Measurements from ENCODE around the gene IGF1R.

The IGF1R gene

GRCh38 chr15:98901434-98902072, 253.2 kb downstream of the IGF1R start:
- in situ Hi-C loops (cut with MboI; ENCODE audit: low sequenced_read_pairs): no loop called here

GRCh38 chr15:98902931-98903330, 254.6 kb downstream of the IGF1R start:
- in situ Hi-C loops (cut with MboI; ENCODE audit: low sequenced_read_pairs): no loop called here

- in situ Hi-C loops (cut with MboI; ENCODE audit: low sequenced_read_pairs): no loop called here
These were observed 255.2 kb downstream of the IGF1R start for GRCh38 chr15:98903377-98904018.

GRCh38 chr15:98904544-98904943, 256.2 kb downstream of the IGF1R start:
- in situ Hi-C loops (cut with MboI; ENCODE audit: low sequenced_read_pairs): no loop called here

GRCh38 chr15:98905963-98906711, 257.8 kb downstream of the IGF1R start:
- in situ Hi-C loops (cut with MboI; ENCODE audit: low sequenced_read_pairs): no loop called here

GRCh38 chr15:98906712-98907083, 258.4 kb downstream of the IGF1R start:
- in situ Hi-C loops (cut with MboI; ENCODE audit: low sequenced_read_pairs): no loop called here

GRCh38 chr15:98907927-98908471, 259.7 kb downstream of the IGF1R start:
- in situ Hi-C loops (cut with MboI; ENCODE audit: low sequenced_read_pairs): no loop called here

GRCh38 chr15:98909968-98910885, 261.9 kb downstream of the IGF1R start:
- in situ Hi-C loops (cut with MboI; ENCODE audit: low sequenced_read_pairs): no loop called here

- in situ Hi-C loops (cut with MboI; ENCODE audit: low sequenced_read_pairs): no loop called here
These were observed 266.3 kb downstream of the IGF1R start for GRCh38 chr15:98914626-98915025.

GRCh38 chr15:98916826-98917225, 268.5 kb downstream of the IGF1R start:
- in situ Hi-C loops (cut with MboI; ENCODE audit: low sequenced_read_pairs): no loop called here

- in situ Hi-C loops (cut with MboI; ENCODE audit: low sequenced_read_pairs): no loop called here
These were observed 269.1 kb downstream of the IGF1R start for GRCh38 chr15:98917417-98917816.

- in situ Hi-C loops (cut with MboI; ENCODE audit: low sequenced_read_pairs): no loop called here
These were observed 271.9 kb downstream of the IGF1R start for GRCh38 chr15:98920091-98920880.

- in situ Hi-C loops (cut with MboI; ENCODE audit: low sequenced_read_pairs): no loop called here
These were observed 274.8 kb downstream of the IGF1R start for GRCh38 chr15:98923171-98923570.

- in situ Hi-C loops (cut with MboI; ENCODE audit: low sequenced_read_pairs): no loop called here
These were observed 275.2 kb downstream of the IGF1R start for GRCh38 chr15:98923579-98923978.

GRCh38 chr15:98924401-98925049, 276.2 kb downstream of the IGF1R start:
- in situ Hi-C loops (cut with MboI; ENCODE audit: low sequenced_read_pairs): no loop called here

GRCh38 chr15:98926236-98926635, 277.9 kb downstream of the IGF1R start:
- in situ Hi-C loops (cut with MboI; ENCODE audit: low sequenced_read_pairs): no loop called here

GRCh38 chr15:98927022-98927421, 278.7 kb downstream of the IGF1R start:
- in situ Hi-C loops (cut with MboI; ENCODE audit: low sequenced_read_pairs): no loop called here

GRCh38 chr15:98927996-98928395, 279.7 kb downstream of the IGF1R start:
- in situ Hi-C loops (cut with MboI; ENCODE audit: low sequenced_read_pairs): no loop called here

- in situ Hi-C loops (cut with MboI; ENCODE audit: low sequenced_read_pairs): no loop called here
These were observed 282.2 kb downstream of the IGF1R start for GRCh38 chr15:98930576-98930975.

Measured in HL-60/S4 treated with phorbol 12-myristate 13-acetate at 8.2 ng/mL for 4 days and 3 days (cell line).